Activated effector memory CD4-positive, alpha-beta T cell treated with Interleukin-2 at 50 U/mL for 16 hours (primary cell): ENCODE data around the gene CHSY3.
"Not testable (repeated sequence)": the region's sequence is repeated elsewhere in the genome, so short reads cannot be mapped to it uniquely, and the experiment has no call there.

Source experiments
- DNase-seq: peaks from one replicate; pipeline ENCODE4 v3.0.0-alpha.2; 2020

CHSY3 gene

GRCh38 chr5:130171699-130172098, 267.4 kb downstream of the CHSY3 start:
- DNase-seq, result no peak

- no peak for DNase-seq
Observed at GRCh38 chr5:130183115-130183514, 278.9 kb downstream of the CHSY3 start.

GRCh38 chr5:130189961-130190360, 285.7 kb downstream of the CHSY3 start:
- no peak for DNase-seq

- no peak for DNase-seq
Observed at GRCh38 chr5:130198927-130199326, 294.7 kb downstream of the CHSY3 start.

- DNase-seq, result no peak
Observed at GRCh38 chr5:130206686-130207085, 302.4 kb downstream of the CHSY3 start.

GRCh38 chr5:130213607-130214006, 309.3 kb downstream of the CHSY3 start:
- no peak for DNase-seq

- DNase-seq, result no peak
Observed at GRCh38 chr5:130216286-130216685, 312.0 kb downstream of the CHSY3 start.

GRCh38 chr5:130222573-130222972, 318.3 kb downstream of the CHSY3 start:
- no peak for DNase-seq

GRCh38 chr5:130226556-130226955, 322.3 kb downstream of the CHSY3 start:
- not testable (repeated sequence) for DNase-seq

- no peak for DNase-seq
Observed at GRCh38 chr5:130227699-130228098, 323.4 kb downstream of the CHSY3 start.

- no peak for DNase-seq
Observed at GRCh38 chr5:130231786-130232185, 327.5 kb downstream of the CHSY3 start.

- no peak for DNase-seq
Observed at GRCh38 chr5:130234816-130235215, 330.6 kb downstream of the CHSY3 start.
